ENCODE data around the gene GRAMD2B. TPM values are rescaled to one million over a fixed set of nuclear protein-coding genes. Genes with fewer than 3 reads are reported as not detected.

The GRAMD2B gene
- total and polyA plus RNA-seq, 2 experiments from 2014 or later, result 90.4 to 128 TPM

GRCh38 chr5:126450907-126451306 is 27.7 kb downstream of the GRAMD2B start:
- Histone ChIP-seq H3K9me3 (ENCODE audit: low read depth) (no peaks in the 10 kb centered on the region), H3F3A (ENCODE audit: insufficient read depth) (peaks cover 74% of the 10 kb centered on the region), H3K27ac (peak overlapping the region; percentile 90; the same call in 1 of the 2 replicates), H3K9ac (no peak overlapping the region), H3K27me3 (replicated peaks; ENCODE audit: insufficient read depth) (no peaks in the 10 kb centered on the region), H4K20me1 (ENCODE audit: insufficient read depth) (no peaks in the 10 kb centered on the region), H3K4me1 (ENCODE audit: insufficient read depth) (peaks cover 81% of the 10 kb centered on the region), H3K36me3 (ENCODE audit: low read depth) (peaks cover 34% of the 10 kb centered on the region), H3K4me2 (ENCODE audit: unreplicated experiment) (no peak overlapping the region), H3K79me2 (ENCODE audit: insufficient read depth) (peaks cover 90% of the 10 kb centered on the region), H3K9me2 (ENCODE audit: insufficient read depth) (no peaks in the 10 kb centered on the region), H2AFZ (no peak overlapping the region), H3K4me3 (no peak overlapping the region)
- in situ Hi-C loops (cut with MboI), result no loop called here
- 70 to 77% methylated on average over 5 of the region's 5 CpGs for WGBS, 2 experiments (ENCODE audit: low coverage in 1 of 2, low lambda C conversion rate in 2 of 2, missing lambda C conversion rate in 2 of 2)
- no peak for TF ChIP-seq EZH2phosphoT487 (IDR thresholded peaks at IDR 0.05; ENCODE audit: insufficient read depth, low read depth)
- TF ChIP-seq EZH2 (IDR thresholded peaks at IDR 0.05; ENCODE audit: insufficient read depth, poor library complexity, severe bottlenecking), result no peak
- DNase-seq, result no peak

GRCh38 chr5:126452477-126452876 is 29.3 kb downstream of the GRAMD2B start:
- Histone ChIP-seq H3K27me3 (replicated peaks; ENCODE audit: insufficient read depth) (no peaks in the 10 kb centered on the region), H3K27ac (peak overlapping the region; percentile 42), H3F3A (ENCODE audit: insufficient read depth) (peaks cover 60% of the 10 kb centered on the region), H3K9me2 (ENCODE audit: insufficient read depth) (no peaks in the 10 kb centered on the region), H3K4me1 (ENCODE audit: insufficient read depth) (peaks cover 67% of the 10 kb centered on the region), H3K4me3 (no peak overlapping the region), H3K36me3 (ENCODE audit: low read depth) (peaks cover 37% of the 10 kb centered on the region), H3K79me2 (ENCODE audit: insufficient read depth) (peaks cover 98% of the 10 kb centered on the region), H2AFZ (no peak overlapping the region), H3K9ac (0 out of 2 replicates have a peak overlapping the region, but pooled peaks have one; percentile 9), H4K20me1 (ENCODE audit: insufficient read depth) (no peaks in the 10 kb centered on the region), H3K4me2 (ENCODE audit: unreplicated experiment) (peak overlapping the region; percentile 3), H3K9me3 (ENCODE audit: low read depth) (no peaks in the 10 kb centered on the region)
- 90 to 92% methylated on average over 1 of the region's 1 CpG for WGBS, 2 experiments (ENCODE audit: low coverage in 1 of 2, low lambda C conversion rate in 2 of 2, missing lambda C conversion rate in 2 of 2)
- peak; percentile 44 for DNase-seq
- in situ Hi-C loops (cut with MboI), result no loop called here
- TF ChIP-seq EZH2phosphoT487 (IDR thresholded peaks at IDR 0.05; ENCODE audit: insufficient read depth, low read depth) (no peak), EZH2 (IDR thresholded peaks at IDR 0.05; ENCODE audit: insufficient read depth, poor library complexity, severe bottlenecking) (no peak)

DNA sequence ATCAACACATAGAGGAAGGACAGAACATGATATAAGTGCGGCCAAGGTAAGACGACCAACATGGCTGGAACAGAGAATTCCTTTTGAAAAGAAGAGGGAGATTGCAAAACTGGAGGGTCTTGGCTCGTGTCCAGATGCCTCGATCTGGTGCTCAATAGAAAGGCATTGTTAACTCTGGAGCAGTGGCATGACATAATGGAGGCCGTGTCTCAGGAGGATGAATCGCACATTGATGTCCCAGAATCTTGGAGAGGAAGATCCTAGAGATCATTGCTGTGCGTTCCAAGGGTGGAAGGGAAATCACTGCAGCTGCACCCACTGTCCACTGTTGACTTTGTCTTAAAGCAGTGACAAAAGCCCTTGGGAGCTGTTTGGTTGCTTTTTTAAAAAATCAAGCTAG is 30.9 kb downstream of the GRAMD2B start:
- no peak for TF ChIP-seq EZH2phosphoT487 (IDR thresholded peaks at IDR 0.05; ENCODE audit: insufficient read depth, low read depth)
- TF ChIP-seq EZH2 (IDR thresholded peaks at IDR 0.05; ENCODE audit: insufficient read depth, poor library complexity, severe bottlenecking), result no peak
- in situ Hi-C loops (cut with MboI), result no loop called here
- peaks cover 98% of the 10 kb centered on the region for H3K79me2 ChIP-seq (ENCODE audit: insufficient read depth)
- H3K4me3 ChIP-seq, result no peak overlapping the region
- no peak overlapping the region for H2AFZ ChIP-seq
- H3K9ac ChIP-seq, result no peak overlapping the region
- no peaks in the 10 kb centered on the region for H3K27me3 ChIP-seq (replicated peaks; ENCODE audit: insufficient read depth)
- no peak overlapping the region for H3K4me2 ChIP-seq (ENCODE audit: unreplicated experiment)
- no peaks in the 10 kb centered on the region for H3K9me3 ChIP-seq (ENCODE audit: low read depth)
- peak overlapping the region; percentile 8 for H3K27ac ChIP-seq
- WGBS, 2 experiments (ENCODE audit: low coverage in 1 of 2, low lambda C conversion rate in 2 of 2, missing lambda C conversion rate in 2 of 2), result 81 to 84% methylated on average over 7 of the region's 7 CpGs
- H3K9me2 ChIP-seq (ENCODE audit: insufficient read depth), result no peaks in the 10 kb centered on the region
- peaks cover 53% of the 10 kb centered on the region for H3F3A ChIP-seq (ENCODE audit: insufficient read depth)
- H3K4me1 ChIP-seq (ENCODE audit: insufficient read depth), result peaks cover 52% of the 10 kb centered on the region
- H4K20me1 ChIP-seq (ENCODE audit: insufficient read depth), result no peaks in the 10 kb centered on the region
- DNase-seq, result no peak
- peaks cover 49% of the 10 kb centered on the region for H3K36me3 ChIP-seq (ENCODE audit: low read depth)

- in situ Hi-C loops (cut with MboI), result no loop called here
- 87 to 100% methylated on average over 1 of the region's 1 CpG for WGBS, 2 experiments (ENCODE audit: low coverage in 1 of 2, low lambda C conversion rate in 2 of 2, missing lambda C conversion rate in 2 of 2)
- DNase-seq, result no peak
- no peak overlapping the region for H2AFZ ChIP-seq
- H3F3A ChIP-seq (ENCODE audit: insufficient read depth), result peaks cover 53% of the 10 kb centered on the region
- peak overlapping the region; percentile 12 for H3K27ac ChIP-seq
- H4K20me1 ChIP-seq (ENCODE audit: insufficient read depth), result no peaks in the 10 kb centered on the region
- H3K36me3 ChIP-seq (ENCODE audit: low read depth), result peaks cover 54% of the 10 kb centered on the region
- no peaks in the 10 kb centered on the region for H3K9me2 ChIP-seq (ENCODE audit: insufficient read depth)
- no peaks in the 10 kb centered on the region for H3K27me3 ChIP-seq (replicated peaks; ENCODE audit: insufficient read depth)
- TF ChIP-seq EZH2phosphoT487 (IDR thresholded peaks at IDR 0.05; ENCODE audit: insufficient read depth, low read depth), result no peak
- TF ChIP-seq EZH2 (IDR thresholded peaks at IDR 0.05; ENCODE audit: insufficient read depth, poor library complexity, severe bottlenecking), result no peak
- no peaks in the 10 kb centered on the region for H3K9me3 ChIP-seq (ENCODE audit: low read depth)
- no peak overlapping the region for H3K4me2 ChIP-seq (ENCODE audit: unreplicated experiment)
- no peak overlapping the region for H3K9ac ChIP-seq
- peaks cover 98% of the 10 kb centered on the region for H3K79me2 ChIP-seq (ENCODE audit: insufficient read depth)
- peaks cover 48% of the 10 kb centered on the region for H3K4me1 ChIP-seq (ENCODE audit: insufficient read depth)
- H3K4me3 ChIP-seq, result no peak overlapping the region
Measured at GRCh38 chr5:126454535-126454934, 31.3 kb downstream of the GRAMD2B start.

DNA sequence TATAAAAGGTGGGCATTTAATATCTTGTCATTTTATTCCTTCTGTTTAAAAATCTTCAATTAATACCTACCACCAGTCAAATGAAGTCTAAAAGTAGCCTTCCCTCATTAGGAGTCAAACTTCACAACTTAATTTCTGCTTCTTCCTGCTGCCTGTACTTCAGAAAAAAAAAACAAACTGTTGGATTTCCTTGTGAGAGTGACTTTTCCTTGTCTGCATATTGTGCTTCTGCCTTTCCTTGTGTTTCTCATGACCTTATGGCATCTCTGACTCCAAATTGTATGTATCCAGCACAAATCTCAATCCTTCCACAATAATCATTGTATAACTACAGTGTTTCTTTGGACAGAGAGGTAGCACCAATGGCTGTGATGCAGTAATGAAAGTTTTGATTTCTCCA is 32.1 kb downstream of the GRAMD2B start:
- Histone ChIP-seq H3K4me1 (ENCODE audit: insufficient read depth) (peaks cover 40% of the 10 kb centered on the region), H3K9me3 (ENCODE audit: low read depth) (no peaks in the 10 kb centered on the region), H4K20me1 (ENCODE audit: insufficient read depth) (no peaks in the 10 kb centered on the region), H3F3A (ENCODE audit: insufficient read depth) (peaks cover 52% of the 10 kb centered on the region), H3K9ac (no peak overlapping the region), H3K27ac (peak overlapping the region; percentile 12; the same call in 1 of the 2 replicates), H2AFZ (no peak overlapping the region), H3K4me3 (no peak overlapping the region), H3K79me2 (ENCODE audit: insufficient read depth) (peaks cover 98% of the 10 kb centered on the region), H3K36me3 (ENCODE audit: low read depth) (peaks cover 61% of the 10 kb centered on the region), H3K4me2 (ENCODE audit: unreplicated experiment) (peak overlapping the region; percentile 2), H3K27me3 (replicated peaks; ENCODE audit: insufficient read depth) (no peaks in the 10 kb centered on the region), H3K9me2 (ENCODE audit: insufficient read depth) (no peaks in the 10 kb centered on the region)
- in situ Hi-C loops (cut with MboI), result no loop called here
- DNase-seq, result no peak
- TF ChIP-seq EZH2 (IDR thresholded peaks at IDR 0.05; ENCODE audit: insufficient read depth, poor library complexity, severe bottlenecking) (no peak), EZH2phosphoT487 (IDR thresholded peaks at IDR 0.05; ENCODE audit: insufficient read depth, low read depth) (no peak)

Data from GM23248 (cell line).